Cardiac septum (tissue), 1 donor: ENCODE measurements around the gene CRHBP. TPM values are rescaled to one million over a fixed set of nuclear protein-coding genes. Genes with fewer than 3 reads are reported as not detected.

ENCODE experiments used
- DNase-seq: peaks from one replicate; pipeline ENCODE4 v3.0.0-alpha.2; 2020; ENCODE audit warnings: low spot score
- intact Hi-C: fragments of 100-400 bp; cut with DNase I; formaldehyde crosslinking; loops from one replicate; pipeline ENCODE4 v1.14.0; 2022
- total RNA-seq: library from RNA; stranded (reverse); fragmentation: NEBNext Ultra II Directional; extraction: Animal tissue kit (Norgen Biotek cat#: 25700); gene quantifications from one replicate; pipeline ENCODE4 v1.2.1, GENCODE V29; 2021
- donor health status: DM: no; HTN: no; CAD: no.

Gene CRHBP
- total RNA-seq, 1 donor from 2014 or later, result 3.1 TPM

- no peak for DNase-seq
- intact Hi-C loops, result no loop called here
These were observed 55.6 kb downstream of the CRHBP start for GRCh38 chr5:77008413-77008812.

GRCh38 chr5:77010243-77010642 lies 57.4 kb downstream of the CRHBP start:
- DNase-seq, result no peak
- intact Hi-C loops, result loop anchor here (5.0 kb wide), 1 partner anchor 408 kb away; no protein-coding TSS in a partner anchor

- DNase-seq, result no peak
- intact Hi-C loops, result loop anchor here (5.0 kb wide), 1 partner anchor 409 kb away; no protein-coding TSS in a partner anchor
These were observed 58.7 kb downstream of the CRHBP start for GRCh38 chr5:77011498-77011897.

- intact Hi-C loops, result loop anchor here (5.0 kb wide), 1 partner anchor 410 kb away; no protein-coding TSS in a partner anchor
- no peak for DNase-seq
These were observed 59.8 kb downstream of the CRHBP start for GRCh38 chr5:77012601-77013000.

GRCh38 chr5:77015938-77016569 lies 63.2 kb downstream of the CRHBP start:
- DNase-seq, result no peak
- intact Hi-C loops, result loop anchor here (2.0 kb wide), 1 partner anchor 147 kb away; no protein-coding TSS in a partner anchor

- intact Hi-C loops, result no loop called here
- DNase-seq, result no peak
These were observed 64.1 kb downstream of the CRHBP start for GRCh38 chr5:77016962-77017361.

GRCh38 chr5:77017668-77018067 lies 64.8 kb downstream of the CRHBP start:
- DNase-seq, result no peak
- intact Hi-C loops, result no loop called here

Other genes with a start within 250 kb of the CRHBP start
- gene F2R, start 236.9 kb upstream of the CRHBP start, total RNA-seq, result 33.5 TPM
- 3.7 TPM for gene F2RL1, start 134.0 kb upstream of the CRHBP start, total RNA-seq
- not detected for gene S100Z, start 103.0 kb upstream of the CRHBP start, total RNA-seq
- gene AGGF1, start 77.4 kb downstream of the CRHBP start, total RNA-seq, result 16.9 TPM
- 6.4 TPM for gene ZBED3, start 134.2 kb downstream of the CRHBP start, total RNA-seq